Central memory CD8-positive, alpha-beta T cell (primary cell): ENCODE data around the gene OSBPL8.

Source experiments
- ATAC-seq: fragments of 150-1000 bp; cut with Tn5 transposase; replicated peaks from 2 replicates; pipeline ENCODE4 v1.10.0; 2022; ENCODE audit warnings: mild to moderate bottlenecking, moderate FRiP score, moderate number of reproducible peaks; ENCODE audit not compliant: poor library complexity, severe bottlenecking; ENCODE audit errors: extremely low read depth
- DNase-seq, 2 donors: peaks; one replicate each; pipeline ENCODE4 v3.0.0; 2021; ENCODE audit warnings: low spot score in 2 of 2
- H3K27ac Mint-ChIP-seq: one replicate; pipeline ENCODE4 v1.8.0; 2022; ENCODE audit warnings: low read depth, mild to moderate bottlenecking, moderate library complexity, mixed read lengths
- H3K27me3 Mint-ChIP-seq: one replicate; pipeline ENCODE4 v1.8.0; 2022; ENCODE audit warnings: mixed read lengths
- H3K36me3 Mint-ChIP-seq: one replicate; pipeline ENCODE4 v1.8.0; 2022; ENCODE audit warnings: mild to moderate bottlenecking, moderate library complexity, mixed read lengths; ENCODE audit not compliant: insufficient read depth
- H3K4me1 Mint-ChIP-seq: one replicate; pipeline ENCODE4 v1.8.0; 2022; ENCODE audit warnings: mixed read lengths
- H3K4me3 Mint-ChIP-seq: one replicate; pipeline ENCODE4 v1.8.0; 2022; ENCODE audit warnings: mild to moderate bottlenecking, moderate library complexity, mixed read lengths
- H3K9me3 Mint-ChIP-seq: one replicate; pipeline ENCODE4 v1.8.0; 2022; ENCODE audit warnings: mixed read lengths

Gene OSBPL8

DNA sequence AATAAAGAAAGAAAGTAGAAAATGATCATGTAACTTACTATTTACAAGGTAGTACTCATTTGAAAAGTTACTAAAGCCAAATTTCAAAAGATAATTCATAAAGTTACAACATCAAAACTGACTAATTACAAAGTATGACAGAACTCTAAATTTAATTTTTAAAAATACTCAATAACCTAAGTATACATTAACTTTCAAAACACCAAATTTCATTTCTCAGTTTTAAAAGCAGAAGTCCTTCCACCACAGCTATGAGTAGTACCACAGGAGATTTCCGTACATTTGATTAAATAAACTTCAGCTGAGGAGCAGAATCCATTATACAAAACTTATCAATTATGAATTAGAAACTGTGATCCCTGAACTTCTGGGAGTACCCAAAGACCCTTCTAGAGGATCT lies 110.6 kb downstream of the OSBPL8 start:
- H3K27me3 Mint-ChIP-seq, result no peaks in the 10 kb centered on the region
- H3K36me3 Mint-ChIP-seq, result peaks cover 12% of the 10 kb centered on the region

DNA sequence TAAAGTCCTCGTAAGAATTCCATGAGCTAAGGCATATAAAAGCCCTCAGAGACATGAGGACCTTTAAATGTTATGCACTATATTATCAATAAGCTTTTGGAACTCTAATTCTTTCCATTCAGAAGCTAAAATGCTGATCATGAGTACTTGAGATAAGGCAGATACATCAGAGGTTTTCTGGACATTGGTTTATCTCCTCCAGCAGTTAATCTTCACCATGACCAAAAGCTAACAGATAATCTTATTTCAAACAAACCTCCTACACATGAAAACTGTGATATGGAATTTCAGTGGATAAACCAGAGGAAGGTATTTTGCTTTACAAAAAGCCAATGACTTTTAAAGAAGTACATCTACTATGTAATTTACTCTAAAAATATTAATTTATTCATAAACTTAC lies 113.5 kb downstream of the OSBPL8 start:
- Mint-ChIP-seq H3K36me3 (peaks cover 10% of the 10 kb centered on the region), H3K9me3 (no peaks in the 10 kb centered on the region), H3K27ac (no peak overlapping the region)

More for the DNA sequence above, 110.6 kb downstream of the OSBPL8 start:
- H3K9me3 Mint-ChIP-seq, result no peaks in the 10 kb centered on the region
- no peak for DNase-seq
- peaks cover 47% of the 10 kb centered on the region for H3K4me1 Mint-ChIP-seq
- H3K27ac Mint-ChIP-seq, result no peak overlapping the region
- no peak overlapping the region for H3K4me3 Mint-ChIP-seq
- no peak for ATAC-seq

DNA sequence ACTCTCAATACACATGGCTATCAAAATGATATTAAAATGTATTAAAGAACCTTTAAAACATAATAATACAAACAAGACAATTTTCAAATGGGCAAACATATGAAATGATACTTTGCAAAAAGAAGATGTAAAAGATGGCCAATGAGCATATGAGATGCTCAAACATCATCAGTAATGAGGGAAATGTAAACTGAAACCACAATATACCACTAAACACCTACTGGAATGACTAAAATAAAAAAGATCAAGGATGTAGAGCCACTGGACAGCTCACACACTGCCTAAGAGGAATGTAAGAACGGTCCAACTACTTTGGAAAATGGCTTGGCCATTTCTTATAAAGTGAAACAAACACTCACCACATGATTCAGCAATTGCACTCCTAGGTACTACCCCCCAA lies 114.1 kb downstream of the OSBPL8 start:
- Mint-ChIP-seq H3K27me3 (no peaks in the 10 kb centered on the region), H3K4me1 (peaks cover 40% of the 10 kb centered on the region), H3K4me3 (no peak overlapping the region), H3K9me3 (no peaks in the 10 kb centered on the region), H3K27ac (no peak overlapping the region), H3K36me3 (peaks cover 6% of the 10 kb centered on the region)
- no peak for DNase-seq
- ATAC-seq, result no peak

More for the DNA sequence above, 113.5 kb downstream of the OSBPL8 start:
- no peaks in the 10 kb centered on the region for H3K27me3 Mint-ChIP-seq
- no peak for ATAC-seq
- DNase-seq, result no peak
- H3K4me3 Mint-ChIP-seq, result no peak overlapping the region
- peaks cover 38% of the 10 kb centered on the region for H3K4me1 Mint-ChIP-seq

DNA sequence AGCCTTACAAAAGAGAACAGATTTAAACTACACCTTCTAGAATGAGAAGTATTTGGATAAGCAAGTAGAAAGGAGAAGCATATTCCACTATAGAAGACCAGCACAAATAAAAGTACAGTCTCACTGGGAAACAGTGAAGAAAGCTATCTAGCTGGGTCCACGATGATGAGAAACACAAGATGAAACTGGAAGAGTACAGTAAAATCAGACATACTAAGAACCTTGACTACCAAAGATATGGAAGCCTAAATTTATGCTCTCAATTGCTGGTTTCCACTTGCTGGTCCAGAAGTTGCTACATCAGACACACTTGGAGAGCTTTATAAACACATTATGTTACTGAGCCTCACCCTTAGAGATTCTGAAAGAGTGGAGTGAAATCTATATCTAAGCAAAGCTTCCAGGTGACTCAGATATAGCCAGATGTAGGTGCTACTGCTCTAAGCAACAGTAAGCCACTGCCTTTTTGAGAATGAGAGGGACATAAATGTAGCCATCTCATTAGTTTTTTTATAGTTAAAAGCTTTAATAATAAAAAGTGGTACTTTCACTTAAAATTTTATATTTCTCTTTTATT lies 115.1 kb downstream of the OSBPL8 start:
- DNase-seq (no peak), ATAC-seq (no peak)
- H3K9me3 Mint-ChIP-seq, result no peaks in the 10 kb centered on the region
- peak overlapping the region; percentile 9 for H3K27ac Mint-ChIP-seq
- H3K36me3 Mint-ChIP-seq, result peaks cover 4% of the 10 kb centered on the region
- peaks cover 45% of the 10 kb centered on the region for H3K4me1 Mint-ChIP-seq
- H3K4me3 Mint-ChIP-seq, result no peak overlapping the region
- no peaks in the 10 kb centered on the region for H3K27me3 Mint-ChIP-seq

DNA sequence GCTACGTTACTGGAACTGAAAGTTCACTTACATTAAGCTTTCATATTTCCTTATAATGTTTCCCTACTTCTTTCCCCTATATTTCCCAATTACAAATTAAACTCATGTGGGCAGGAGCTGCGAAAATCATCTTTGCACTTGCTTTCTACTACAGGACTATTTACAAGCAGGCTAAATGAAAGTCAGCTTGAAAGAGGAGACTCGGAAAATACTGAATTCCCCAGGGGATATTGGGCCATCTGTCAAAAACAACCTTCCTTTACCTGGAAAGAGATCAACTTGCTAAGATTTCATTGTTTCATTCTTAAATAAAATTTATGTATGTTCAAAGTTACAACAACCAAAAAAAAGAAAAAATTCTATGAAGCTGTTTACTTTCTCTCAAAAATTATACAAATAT lies 118.6 kb downstream of the OSBPL8 start:
- no peak for ATAC-seq
- H3K27ac Mint-ChIP-seq, result peak overlapping the region; percentile 26
- no peak overlapping the region for H3K4me3 Mint-ChIP-seq
- H3K4me1 Mint-ChIP-seq, result peaks cover 43% of the 10 kb centered on the region
- H3K27me3 Mint-ChIP-seq, result no peaks in the 10 kb centered on the region
- no peak for DNase-seq
- peaks cover 2% of the 10 kb centered on the region for H3K36me3 Mint-ChIP-seq
- no peaks in the 10 kb centered on the region for H3K9me3 Mint-ChIP-seq

DNA sequence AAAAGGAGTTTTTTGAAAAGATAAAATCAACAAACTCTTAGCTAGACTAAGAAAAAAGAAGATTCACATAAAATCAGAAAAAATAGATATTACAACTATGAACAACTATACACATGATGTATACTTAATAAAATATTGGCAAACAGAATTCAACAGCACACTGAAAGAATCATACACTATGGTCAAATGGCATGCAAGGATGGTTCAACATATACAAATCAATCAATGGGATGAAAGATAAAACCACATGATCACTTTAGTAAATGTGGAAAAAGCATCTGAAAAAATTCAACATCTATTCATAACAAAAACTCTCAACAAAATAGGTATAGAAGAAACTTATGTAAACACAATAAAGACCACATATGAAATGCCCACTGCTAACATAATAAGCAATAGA lies 126.8 kb downstream of the OSBPL8 start:
- ATAC-seq (no peak), DNase-seq (no peak)
- Mint-ChIP-seq H3K36me3 (peaks cover 4% of the 10 kb centered on the region), H3K4me3 (no peak overlapping the region), H3K27me3 (no peaks in the 10 kb centered on the region), H3K4me1 (peaks cover 39% of the 10 kb centered on the region), H3K27ac (no peak overlapping the region), H3K9me3 (peaks cover 26% of the 10 kb centered on the region)

DNA sequence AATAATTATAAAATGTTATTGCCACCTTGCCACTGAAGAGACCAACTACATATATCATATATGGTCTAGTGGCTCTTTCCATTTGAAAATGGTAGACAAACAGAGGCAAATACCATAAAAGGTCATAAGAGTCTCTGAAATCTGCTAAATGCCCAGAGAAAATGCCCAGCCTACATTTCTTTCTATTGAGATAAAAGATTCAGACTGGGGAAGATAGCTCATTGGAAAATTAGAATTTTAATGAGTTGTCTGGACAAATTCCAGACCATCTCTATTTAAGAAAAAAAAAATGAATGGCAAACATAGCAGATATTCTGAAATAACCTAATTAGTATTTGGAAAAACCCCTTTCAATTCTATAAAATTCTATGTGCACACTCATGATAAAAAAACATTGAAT lies 131.5 kb downstream of the OSBPL8 start:
- DNase-seq, result no peak
- peaks cover 2% of the 10 kb centered on the region for H3K36me3 Mint-ChIP-seq
- ATAC-seq, result no peak
- H3K27ac Mint-ChIP-seq, result no peak overlapping the region
- H3K9me3 Mint-ChIP-seq, result peaks cover 19% of the 10 kb centered on the region
- H3K27me3 Mint-ChIP-seq, result no peaks in the 10 kb centered on the region
- H3K4me3 Mint-ChIP-seq, result no peak overlapping the region
- H3K4me1 Mint-ChIP-seq, result peaks cover 35% of the 10 kb centered on the region

DNA sequence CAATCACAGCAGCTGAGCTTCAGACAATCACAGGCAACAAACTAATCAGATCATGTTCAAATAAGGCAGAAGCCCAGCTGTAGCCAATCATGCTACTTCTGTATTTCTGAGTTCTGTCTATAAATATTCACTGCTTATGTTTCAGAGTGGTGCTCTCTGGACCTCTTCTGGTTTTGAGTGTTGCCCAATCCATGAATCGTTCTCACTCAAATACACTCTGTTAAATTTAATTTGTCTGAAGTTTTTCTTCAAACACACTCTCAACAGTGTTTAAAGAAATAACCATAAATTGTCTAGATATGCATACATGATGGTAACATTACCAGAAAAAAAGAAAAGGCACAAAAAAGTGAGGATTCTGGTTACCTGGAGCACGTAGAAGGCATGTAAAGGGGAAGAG lies 133.4 kb downstream of the OSBPL8 start:
- Mint-ChIP-seq H3K9me3 (no peaks in the 10 kb centered on the region), H3K36me3 (peaks cover 3% of the 10 kb centered on the region), H3K27ac (no peak overlapping the region), H3K4me1 (peaks cover 33% of the 10 kb centered on the region), H3K27me3 (no peaks in the 10 kb centered on the region), H3K4me3 (no peak overlapping the region)
- ATAC-seq (no peak), DNase-seq (no peak)

DNA sequence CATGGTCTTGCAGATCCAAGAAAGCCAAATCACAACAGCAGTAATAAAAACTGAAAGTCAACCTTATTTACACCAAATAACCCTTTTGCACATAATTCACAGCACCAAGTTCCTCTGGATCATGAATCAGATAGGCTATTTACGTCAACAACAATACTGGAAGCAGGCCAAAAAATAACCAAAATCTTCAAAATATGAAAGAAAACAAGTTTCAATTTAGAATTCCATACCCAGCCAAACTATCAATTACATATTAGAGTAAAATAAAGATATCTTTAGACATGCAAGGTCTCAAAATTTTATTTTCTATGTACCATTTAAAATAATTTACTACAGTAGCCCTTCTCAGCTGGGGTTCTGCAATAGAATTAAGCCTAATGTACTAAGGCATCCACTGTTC lies 134.6 kb downstream of the OSBPL8 start:
- H3K36me3 Mint-ChIP-seq, result peaks cover 4% of the 10 kb centered on the region
- H3K9me3 Mint-ChIP-seq, result no peaks in the 10 kb centered on the region
- peaks cover 26% of the 10 kb centered on the region for H3K4me1 Mint-ChIP-seq
- no peaks in the 10 kb centered on the region for H3K27me3 Mint-ChIP-seq
- H3K4me3 Mint-ChIP-seq, result no peak overlapping the region
- H3K27ac Mint-ChIP-seq, result no peak overlapping the region
- ATAC-seq, result no peak
- DNase-seq, result no peak

DNA sequence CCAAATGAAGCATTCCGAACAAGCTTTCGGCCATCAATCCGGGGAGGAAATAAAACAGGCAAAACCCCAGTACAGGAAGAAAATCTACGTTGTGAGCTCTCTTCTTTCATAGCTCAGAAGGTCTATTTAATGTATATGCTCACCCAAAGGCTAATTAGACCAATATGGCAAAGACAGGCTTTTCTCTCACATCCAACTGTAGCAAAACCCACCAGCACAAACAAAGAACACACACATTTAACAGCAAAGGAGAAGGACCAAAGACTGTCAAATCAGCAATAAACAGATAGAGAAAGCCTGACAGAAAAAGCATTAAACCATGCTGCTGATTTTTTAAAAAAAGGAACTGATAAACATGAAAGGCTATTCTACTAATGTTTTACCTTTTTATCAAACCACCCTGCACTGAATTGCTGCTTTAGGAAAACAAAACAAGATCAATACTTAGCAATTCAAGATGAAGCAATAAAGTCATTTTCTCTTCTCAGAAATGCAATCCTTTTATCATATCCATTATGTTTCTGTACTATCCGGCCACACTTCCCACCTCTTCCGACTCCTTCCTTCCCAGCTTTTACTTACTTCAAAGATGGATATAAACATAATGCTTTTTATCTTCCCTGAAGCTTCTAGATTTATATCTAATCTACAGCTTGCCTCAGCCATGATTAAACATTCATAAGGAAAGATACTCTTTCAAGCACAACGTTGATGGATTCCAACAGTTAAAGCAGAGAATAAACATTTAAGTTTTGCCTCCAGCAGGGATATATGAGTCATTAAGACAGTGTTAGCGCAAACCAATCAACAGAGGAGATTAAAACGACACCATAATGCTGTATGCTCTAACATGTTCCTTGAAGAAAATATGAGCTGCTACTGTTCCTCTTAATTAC lies 136.8 kb downstream of the OSBPL8 start:
- ATAC-seq (no peak), DNase-seq (no peak)
- H3K36me3 Mint-ChIP-seq, result peaks cover 4% of the 10 kb centered on the region
- H3K9me3 Mint-ChIP-seq, result no peaks in the 10 kb centered on the region
- peaks cover 22% of the 10 kb centered on the region for H3K4me1 Mint-ChIP-seq
- H3K27me3 Mint-ChIP-seq, result no peaks in the 10 kb centered on the region
- no peak overlapping the region for H3K4me3 Mint-ChIP-seq
- no peak overlapping the region for H3K27ac Mint-ChIP-seq

DNA sequence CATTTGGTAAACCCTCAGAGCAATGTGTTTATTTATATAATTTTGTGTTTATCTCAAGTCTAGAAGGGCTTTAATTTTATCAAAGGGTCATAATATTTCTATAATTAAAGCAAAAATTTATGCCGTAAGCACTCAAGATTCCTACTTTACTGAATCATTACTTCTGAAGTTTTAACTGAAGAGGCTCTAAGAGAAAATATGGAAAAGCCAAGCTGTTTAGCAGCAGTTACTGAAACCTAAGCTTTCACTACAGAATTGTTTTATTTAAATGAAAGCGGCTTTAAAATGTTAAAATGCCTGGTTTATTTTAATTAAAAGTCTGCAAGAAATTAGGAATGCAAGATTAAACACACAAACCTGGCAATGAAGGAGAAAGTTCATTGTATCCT lies 137.4 kb downstream of the OSBPL8 start:
- peaks cover 4% of the 10 kb centered on the region for H3K36me3 Mint-ChIP-seq

DNA sequence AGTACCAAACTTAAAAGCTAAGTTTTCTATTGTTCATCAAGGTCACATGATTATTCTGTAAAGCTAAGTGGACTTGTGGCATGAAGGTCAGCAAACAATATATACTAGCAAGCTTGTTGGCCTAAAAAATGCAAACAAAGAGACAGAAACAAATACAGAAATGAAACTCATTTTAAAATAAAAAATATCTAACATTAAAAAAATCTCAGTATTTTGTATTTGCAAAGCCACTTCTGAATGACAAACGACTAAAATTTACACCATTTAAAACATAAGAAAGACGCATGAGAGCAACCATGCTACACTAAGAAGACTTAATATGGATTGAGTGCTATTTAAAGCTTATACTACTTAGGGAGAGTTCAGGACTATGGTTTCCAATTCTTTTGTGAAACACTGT lies 138.5 kb downstream of the OSBPL8 start:
- no peaks in the 10 kb centered on the region for H3K27me3 Mint-ChIP-seq
- ATAC-seq, result no peak
- DNase-seq, result no peak
- no peaks in the 10 kb centered on the region for H3K9me3 Mint-ChIP-seq
- H3K4me3 Mint-ChIP-seq, result no peak overlapping the region
- peaks cover 31% of the 10 kb centered on the region for H3K4me1 Mint-ChIP-seq
- no peak overlapping the region for H3K27ac Mint-ChIP-seq
- peaks cover 4% of the 10 kb centered on the region for H3K36me3 Mint-ChIP-seq

More for the DNA sequence above, 137.4 kb downstream of the OSBPL8 start:
- H3K4me3 Mint-ChIP-seq, result no peak overlapping the region
- H3K9me3 Mint-ChIP-seq, result no peaks in the 10 kb centered on the region
- ATAC-seq, result no peak
- H3K27ac Mint-ChIP-seq, result no peak overlapping the region
- H3K4me1 Mint-ChIP-seq, result peaks cover 28% of the 10 kb centered on the region
- no peaks in the 10 kb centered on the region for H3K27me3 Mint-ChIP-seq
- no peak for DNase-seq

DNA sequence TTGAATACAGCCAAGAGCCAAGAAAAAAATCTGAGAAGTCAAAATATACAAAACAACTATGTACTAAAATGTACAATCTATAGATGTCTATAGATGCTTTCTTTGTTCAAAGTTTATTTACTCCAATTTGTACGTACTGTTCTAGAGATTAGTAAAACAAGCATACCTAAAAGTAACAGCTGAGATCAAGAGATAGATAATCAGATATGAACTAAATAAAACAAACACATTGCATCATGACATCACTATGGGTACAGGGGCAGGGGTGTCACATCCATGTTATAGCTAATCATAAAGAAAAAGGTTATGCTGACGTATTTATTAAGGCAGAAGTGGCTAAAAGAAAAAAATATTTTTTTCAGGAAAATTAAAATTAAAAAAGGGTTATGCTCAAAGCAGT lies 139.3 kb downstream of the OSBPL8 start:
- peaks cover 31% of the 10 kb centered on the region for H3K4me1 Mint-ChIP-seq
- H3K36me3 Mint-ChIP-seq, result peaks cover 4% of the 10 kb centered on the region
- H3K27ac Mint-ChIP-seq, result no peak overlapping the region
- no peaks in the 10 kb centered on the region for H3K27me3 Mint-ChIP-seq
- no peak overlapping the region for H3K4me3 Mint-ChIP-seq
- no peak for ATAC-seq
- H3K9me3 Mint-ChIP-seq, result no peaks in the 10 kb centered on the region
- DNase-seq, result no peak
